GM21717 (cell line): ENCODE measurements around the gene ZNF710.

ENCODE experiments used
- ATAC-seq: cut with Tn5 transposase; IDR thresholded peaks from one replicate; pipeline ENCODE4 v1.9.1; 2021; ENCODE audit warnings: mild to moderate bottlenecking, moderate library complexity; ENCODE audit not compliant: unreplicated experiment

ZNF710 gene

GRCh38 chr15:90016721-90017120 is 15.6 kb downstream of the ZNF710 start:
- ATAC-seq, result no peak

- no peak for ATAC-seq
Measured at GRCh38 chr15:90018216-90018831, 17.2 kb downstream of the ZNF710 start.

GRCh38 chr15:90019611-90020010 is 18.5 kb downstream of the ZNF710 start:
- no peak for ATAC-seq

GRCh38 chr15:90020021-90020735 is 19.1 kb downstream of the ZNF710 start:
- no peak for ATAC-seq

GRCh38 chr15:90020936-90021507 is 19.9 kb downstream of the ZNF710 start:
- ATAC-seq, result no peak

GRCh38 chr15:90022345-90022744 is 21.2 kb downstream of the ZNF710 start:
- no peak for ATAC-seq

- no peak for ATAC-seq
Measured at GRCh38 chr15:90022905-90023700, 22.0 kb downstream of the ZNF710 start.

GRCh38 chr15:90024406-90024805 is 23.3 kb downstream of the ZNF710 start:
- no peak for ATAC-seq

- ATAC-seq, result no peak
Measured at GRCh38 chr15:90025489-90026033, 24.4 kb downstream of the ZNF710 start.

- no peak for ATAC-seq
Measured at GRCh38 chr15:90028376-90028944, 27.3 kb downstream of the ZNF710 start.

GRCh38 chr15:90029024-90029423 is 27.9 kb downstream of the ZNF710 start:
- no peak for ATAC-seq

GRCh38 chr15:90030376-90030775 is 29.3 kb downstream of the ZNF710 start:
- ATAC-seq, result no peak

GRCh38 chr15:90031231-90031791 is 30.2 kb downstream of the ZNF710 start:
- ATAC-seq, result peak; percentile 82

GRCh38 chr15:90033006-90033405 is 31.9 kb downstream of the ZNF710 start:
- ATAC-seq, result no peak

GRCh38 chr15:90033448-90033847 is 32.3 kb downstream of the ZNF710 start:
- no peak for ATAC-seq

- no peak for ATAC-seq
Measured at GRCh38 chr15:90035095-90035839, 34.1 kb downstream of the ZNF710 start.

- ATAC-seq, result no peak
Measured at GRCh38 chr15:90035840-90036230, 34.7 kb downstream of the ZNF710 start.

- no peak for ATAC-seq
Measured at GRCh38 chr15:90036343-90036742, 35.2 kb downstream of the ZNF710 start.

- ATAC-seq, result no peak
Measured at GRCh38 chr15:90036806-90037510, 35.8 kb downstream of the ZNF710 start.
